K562 (cell line): ENCODE data around the gene ATXN1. TPM values are rescaled to one million over a fixed set of nuclear protein-coding genes. Genes with fewer than 3 reads are reported as not detected.

Source experiments
- ATAC-seq: fragments of 200-7000 bp; cut with Tn5 transposase; 3 replicates; pipeline ENCODE4 v1.9.1; 2020; ENCODE audit warnings: moderate library complexity
- BruUV-seq: library from RNA; stranded (reverse); fragments of 400-500 nt; replicated peaks from 2 replicates; lab custom pipeline; 2021; lab: Mats Ljungman, UMichigan
- CTCF ChIA-PET: fragments of 300-600 bp; formaldehyde crosslinking; extraction: SDS; loops from one replicate; lab custom pipeline; 2021; ENCODE audit warnings: low intra/inter-chr PET ratio; lab: Yijun Ruan, JAX
- POLR2A ChIA-PET: fragments of 300-600, 350-650 bp; sonication (Branson Sonifier 250); formaldehyde crosslinking; extraction: SDS; loops from one replicate; lab custom pipeline; 2021; ENCODE audit warnings: antibody characterized with exemption, inconsistent platforms; lab: Yijun Ruan, JAX
- DNase-seq, 4 experiments: peaks; one replicate each; pipeline versions ENCODE4 v3.0.0 to v3.0.0-alpha.2; 2011 to 2018; ENCODE audit warnings: low spot score in 3 of 4, mixed read lengths in 3 of 4; ENCODE audit errors: extremely low read depth in 1 of 4
- FAIRE-seq: peaks from 2 replicates; lab custom pipeline; 2011; peaks lifted over from hg19 to GRCh38; lab: Jason Lieb, UNC
- H2AFZ ChIP-seq: 2 replicates; pipeline ENCODE4 v1.6.0; 2011; ENCODE audit warnings: low read depth, low read length, control low read depth, inconsistent platforms
- H3K27ac ChIP-seq: fragments of 200-600 bp; 3 replicates; pipeline ENCODE4 v1.8.0; 2011; ENCODE audit warnings: low read depth, mild to moderate bottlenecking, control low read depth, inconsistent platforms, low read length, moderate library complexity, mixed read lengths; ENCODE audit errors: extremely low read depth
- H3K27me3 ChIP-seq, 2 experiments: fragments of 300-600 bp in 1 of 2; 2 replicates in 1 of 2; 3 replicates in 1 of 2; pipeline versions ENCODE4 v1.6.0 to v1.8.0; 2011; ENCODE audit warnings: inconsistent platforms in 2 of 2, low read length in 2 of 2, mild to moderate bottlenecking in 1 of 2, mixed read lengths in 1 of 2, moderate library complexity in 1 of 2; ENCODE audit not compliant: control insufficient read depth in 2 of 2, insufficient read depth in 2 of 2
- H3K36me3 ChIP-seq: fragments of 300-600 bp; 3 replicates; pipeline ENCODE4 v1.8.0; 2011; ENCODE audit warnings: mild to moderate bottlenecking, low read length, inconsistent platforms; ENCODE audit not compliant: control insufficient read depth, insufficient read depth
- H3K4me1 ChIP-seq, 2 experiments: fragments of 200-600 bp in 1 of 2; replicated peaks in 1 of 2; 2 replicates in 1 of 2; 3 replicates in 1 of 2; pipeline versions ENCODE4 v1.5.1 to v1.8.0; 2011; ENCODE audit warnings: inconsistent platforms in 2 of 2, low read length in 2 of 2, mild to moderate bottlenecking in 1 of 2, mixed read lengths in 1 of 2, moderate library complexity in 1 of 2; ENCODE audit not compliant: control insufficient read depth in 2 of 2, insufficient read depth in 2 of 2
- H3K4me2 ChIP-seq: 2 replicates; pipeline ENCODE4 v1.6.1; 2011; ENCODE audit warnings: low read length, control low read depth, inconsistent platforms, mixed read lengths; ENCODE audit not compliant: insufficient read depth
- H3K4me3 ChIP-seq: fragments of 200-600 bp; sonication (generic), shearing (Covaris generic); 2 replicates; pipeline ENCODE4 v1.5.1; 2016; ENCODE audit warnings: control low read depth, inconsistent platforms
- H3K79me2 ChIP-seq: fragments of 200-600 bp; 3 replicates; pipeline ENCODE4 v1.8.0; 2011; ENCODE audit warnings: low read length, inconsistent platforms; ENCODE audit not compliant: control insufficient read depth, insufficient read depth
- H3K9ac ChIP-seq, 2 experiments: 2 replicates each; pipeline versions ENCODE4 v1.6.0 to v1.6.1; 2011; ENCODE audit warnings: low read depth in 2 of 2, low read length in 2 of 2, control low read depth in 1 of 2, inconsistent platforms in 1 of 2, mild to moderate bottlenecking in 1 of 2, mixed read lengths in 1 of 2; ENCODE audit not compliant: insufficient read depth in 1 of 2
- H3K9me1 ChIP-seq: one replicate; pipeline ENCODE4 v1.6.0; 2011; ENCODE audit warnings: inconsistent platforms, mild to moderate bottlenecking, low read length, moderate library complexity; ENCODE audit not compliant: control insufficient read depth, insufficient read depth
- H3K9me3 ChIP-seq: replicated peaks from 2 replicates; pipeline ENCODE4 v1.5.1; 2011; ENCODE audit warnings: low read depth, low read length, inconsistent platforms; ENCODE audit not compliant: control insufficient read depth, insufficient read depth
- H4K20me1 ChIP-seq: replicated peaks from 2 replicates; pipeline ENCODE4 v1.6.1; 2011; ENCODE audit warnings: low read length, inconsistent platforms, mixed read lengths; ENCODE audit not compliant: control insufficient read depth, insufficient read depth
- CHCHD3 ChIP-seq: fragments of 250-450 bp; sonication (Bioruptor Pico); IDR thresholded peaks from 2 replicates; pipeline ENCODE4 v2.1.2; 2022; ENCODE audit warnings: mild to moderate bottlenecking
- EHMT2 ChIP-seq: fragments of 450-650 bp; IDR thresholded peaks from 2 replicates; pipeline ENCODE4 v1.6.1; 2018; ENCODE audit warnings: antibody characterized with exemption
- ETV6 ChIP-seq, 3 experiments: fragments of 150-350 bp in 1 of 3; sonication (generic) in 1 of 3; formaldehyde crosslinking in 1 of 3; IDR thresholded peaks; 2 replicates each; pipeline versions ENCODE4 v1.6.1 to v1.8.0; 2014 to 2022; ENCODE audit warnings: borderline replicate concordance in 2 of 3, low read depth in 2 of 3, antibody characterized with exemption in 1 of 3, low read length in 1 of 3, mild to moderate bottlenecking in 1 of 3, missing genetic modification reagents in 1 of 3
- LARP7 ChIP-seq: fragments of 450-650 bp; IDR thresholded peaks from 2 replicates; pipeline ENCODE4 v1.6.1; 2016
- MAFF ChIP-seq: IDR thresholded peaks from 2 replicates; pipeline ENCODE4 v1.6.1; 2012; ENCODE audit warnings: low read length, improper control_type of control experiment
- MBD2 ChIP-seq: sonication (generic); IDR thresholded peaks from 2 replicates; pipeline ENCODE4 v1.6.1; 2016; ENCODE audit warnings: low read depth, borderline replicate concordance
- NFIX ChIP-seq: fragments of 250-450 bp; sonication (Bioruptor Pico); IDR thresholded peaks from 2 replicates; pipeline ENCODE4 v1.4.0; 2020; ENCODE audit warnings: low read depth, mild to moderate bottlenecking, moderate library complexity
- SPI1 ChIP-seq: IDR thresholded peaks from 2 replicates; pipeline ENCODE4 v1.6.1; 2011; ENCODE audit warnings: low read depth, low read length, control low read depth, borderline replicate concordance
- ZNF354B ChIP-seq: fragments of 250-450 bp; sonication (Bioruptor Pico); IDR thresholded peaks from 2 replicates; pipeline ENCODE4 v1.4.0; 2020
- ZNF408 ChIP-seq: fragments of 250-450 bp; sonication (Bioruptor Pico); IDR thresholded peaks from 2 replicates; pipeline ENCODE4 v1.4.0; 2020; ENCODE audit warnings: low read depth, mild to moderate bottlenecking, moderate library complexity
- ZNF696 ChIP-seq: fragments of 250-450 bp; sonication (Bioruptor Pico); conservative IDR thresholded peaks from 2 replicates; pipeline ENCODE4 v1.4.0; 2020; ENCODE audit warnings: mild to moderate bottlenecking, moderate library complexity
- WGBS: fragments of 100-300 bp; shearing (Covaris generic); methylation state at CpG from one replicate; pipeline ENCODE4 v1.1.6; 2016; ENCODE audit warnings: low coverage, mixed read lengths; ENCODE audit not compliant: insufficient coverage; ENCODE audit errors: missing lambda C conversion rate; 5-methylcytosine and 5-hydroxymethylcytosine counted together
- in situ Hi-C: fragments of 300-500 bp; cut with MboI; formaldehyde crosslinking; loops from 4 replicates; pipeline ENCODE4 v1.15.0; 2018; ENCODE audit warnings: inconsistent platforms, mixed read lengths
- intact Hi-C: fragments of 100-400 bp; cut with micrococcal nuclease; formaldehyde crosslinking; loops from 2 replicates; pipeline ENCODE4 v1.14.2; 2022
- polyA plus RNA-seq, 8 experiments: library from polyadenylated mRNA; depleted of rRNA in 4 of 8; stranded (reverse) in 5 of 8; unstranded in 3 of 8; fragments of >200 nt; fragmentation: Nextera tagmentation in 2 of 8; fragmentation: Illumina TruSeq in 1 of 8; extraction: Ambion mirVana in 2 of 8; extraction: Trizol in 1 of 8; gene quantifications; 2 replicates each; pipeline versions ENCODE4 v1.2.1 to v1.2.3, GENCODE V29; 2011 to 2014; ENCODE audit warnings: inconsistent platforms in 1 of 8, missing spikeins in 1 of 8
- total RNA-seq, 7 experiments: library from RNA; depleted of rRNA in 6 of 7; stranded (reverse); fragments of >200 nt in 6 of 7; fragmentation: Illumina TruSeq in 2 of 7; extraction: Trizol in 2 of 7; gene quantifications; 2 replicates each; pipeline versions ENCODE4 v1.2.1 to v1.2.3, GENCODE V29; 2011 to 2021; ENCODE audit warnings: low replicate concordance in 1 of 7
- TF ChIP-seq, protein P1 (sequence below): fragments of 450-650 bp; formaldehyde crosslinking; IDR thresholded peaks from 2 replicates; pipeline ENCODE4 v1.4.0; 2022; ENCODE audit warnings: mild to moderate bottlenecking, moderate library complexity
- TF ChIP-seq, protein P2 (sequence below): sonication (generic); formaldehyde crosslinking; IDR thresholded peaks from 2 replicates; pipeline ENCODE4 v1.9.0; 2022; ENCODE audit warnings: mild to moderate bottlenecking, missing genetic modification reagents
- TF ChIP-seq, protein P3 (sequence below), 2 experiments: fragments of 450-650 bp; formaldehyde crosslinking in 1 of 2; IDR thresholded peaks; 2 replicates each; pipeline versions ENCODE4 v1.4.0 to v1.6.1; 2014 to 2020; ENCODE audit warnings: mild to moderate bottlenecking in 2 of 2, borderline replicate concordance in 1 of 2, low read depth in 1 of 2

The ATXN1 gene
- total and polyA plus RNA-seq, 9 of the 15 experiments (the other 6 are each of a cell fraction or from before 2014, with no cell fraction given), result under 0.01 to 1.2 (median 0.58) TPM

DNA sequence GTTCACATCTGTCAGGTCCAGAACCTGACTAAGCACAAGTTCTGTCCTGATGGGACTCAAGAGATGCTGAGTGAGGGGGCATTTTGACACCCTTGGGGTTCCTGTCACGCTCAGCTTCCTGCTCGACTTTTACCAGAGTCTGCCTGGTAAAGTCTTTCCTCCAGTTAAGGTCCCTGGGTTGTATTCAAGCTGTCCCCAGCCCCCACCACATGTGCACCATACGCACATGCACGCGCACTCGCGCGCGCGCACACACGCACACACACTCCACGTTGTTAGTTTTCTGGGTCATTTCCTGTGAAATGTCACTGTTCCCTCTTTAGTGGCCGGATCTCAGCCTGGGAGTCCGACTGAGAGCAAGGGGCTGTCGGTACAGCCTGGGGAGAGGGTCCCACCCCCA lies 356.8 kb downstream of the ATXN1 start:
- ATAC-seq, result no peak
- 36% methylated on average over 15 of the region's 15 CpGs for WGBS

More for the DNA sequence above, 356.8 kb downstream of the ATXN1 start:
- TF ChIP-seq, protein P1, sequence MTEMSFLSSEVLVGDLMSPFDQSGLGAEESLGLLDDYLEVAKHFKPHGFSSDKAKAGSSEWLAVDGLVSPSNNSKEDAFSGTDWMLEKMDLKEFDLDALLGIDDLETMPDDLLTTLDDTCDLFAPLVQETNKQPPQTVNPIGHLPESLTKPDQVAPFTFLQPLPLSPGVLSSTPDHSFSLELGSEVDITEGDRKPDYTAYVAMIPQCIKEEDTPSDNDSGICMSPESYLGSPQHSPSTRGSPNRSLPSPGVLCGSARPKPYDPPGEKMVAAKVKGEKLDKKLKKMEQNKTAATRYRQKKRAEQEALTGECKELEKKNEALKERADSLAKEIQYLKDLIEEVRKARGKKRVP, result no peak
- no peak for TF ChIP-seq LARP7
- no peak for TF ChIP-seq ZNF696
- TF ChIP-seq ZNF408 (CRISPR knock-in tag), result no peak
- no peak for TF ChIP-seq CHCHD3
- no peak for TF ChIP-seq ZNF354B (CRISPR knock-in tag)
- no peak for TF ChIP-seq EHMT2
- no peak for TF ChIP-seq SPI1
- TF ChIP-seq MBD2, result no peak
- TF ChIP-seq, protein P2, sequence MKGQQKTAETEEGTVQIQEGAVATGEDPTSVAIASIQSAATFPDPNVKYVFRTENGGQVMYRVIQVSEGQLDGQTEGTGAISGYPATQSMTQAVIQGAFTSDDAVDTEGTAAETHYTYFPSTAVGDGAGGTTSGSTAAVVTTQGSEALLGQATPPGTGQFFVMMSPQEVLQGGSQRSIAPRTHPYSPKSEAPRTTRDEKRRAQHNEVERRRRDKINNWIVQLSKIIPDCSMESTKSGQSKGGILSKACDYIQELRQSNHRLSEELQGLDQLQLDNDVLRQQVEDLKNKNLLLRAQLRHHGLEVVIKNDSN (CRISPR knock-in tag), result no peak
- TF ChIP-seq NFIX (CRISPR knock-in tag), result no peak
- TF ChIP-seq MAFF, result no peak
- TF ChIP-seq, protein P3, sequence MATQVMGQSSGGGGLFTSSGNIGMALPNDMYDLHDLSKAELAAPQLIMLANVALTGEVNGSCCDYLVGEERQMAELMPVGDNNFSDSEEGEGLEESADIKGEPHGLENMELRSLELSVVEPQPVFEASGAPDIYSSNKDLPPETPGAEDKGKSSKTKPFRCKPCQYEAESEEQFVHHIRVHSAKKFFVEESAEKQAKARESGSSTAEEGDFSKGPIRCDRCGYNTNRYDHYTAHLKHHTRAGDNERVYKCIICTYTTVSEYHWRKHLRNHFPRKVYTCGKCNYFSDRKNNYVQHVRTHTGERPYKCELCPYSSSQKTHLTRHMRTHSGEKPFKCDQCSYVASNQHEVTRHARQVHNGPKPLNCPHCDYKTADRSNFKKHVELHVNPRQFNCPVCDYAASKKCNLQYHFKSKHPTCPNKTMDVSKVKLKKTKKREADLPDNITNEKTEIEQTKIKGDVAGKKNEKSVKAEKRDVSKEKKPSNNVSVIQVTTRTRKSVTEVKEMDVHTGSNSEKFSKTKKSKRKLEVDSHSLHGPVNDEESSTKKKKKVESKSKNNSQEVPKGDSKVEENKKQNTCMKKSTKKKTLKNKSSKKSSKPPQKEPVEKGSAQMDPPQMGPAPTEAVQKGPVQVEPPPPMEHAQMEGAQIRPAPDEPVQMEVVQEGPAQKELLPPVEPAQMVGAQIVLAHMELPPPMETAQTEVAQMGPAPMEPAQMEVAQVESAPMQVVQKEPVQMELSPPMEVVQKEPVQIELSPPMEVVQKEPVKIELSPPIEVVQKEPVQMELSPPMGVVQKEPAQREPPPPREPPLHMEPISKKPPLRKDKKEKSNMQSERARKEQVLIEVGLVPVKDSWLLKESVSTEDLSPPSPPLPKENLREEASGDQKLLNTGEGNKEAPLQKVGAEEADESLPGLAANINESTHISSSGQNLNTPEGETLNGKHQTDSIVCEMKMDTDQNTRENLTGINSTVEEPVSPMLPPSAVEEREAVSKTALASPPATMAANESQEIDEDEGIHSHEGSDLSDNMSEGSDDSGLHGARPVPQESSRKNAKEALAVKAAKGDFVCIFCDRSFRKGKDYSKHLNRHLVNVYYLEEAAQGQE (IDR thresholded peaks at IDR 0.05; ENCODE audit: borderline replicate concordance), result no peak
- TF ChIP-seq, protein P3 (CRISPR knock-in tag; IDR thresholded peaks at IDR 0.05; ENCODE audit: low read depth), result no peak
- no peak for TF ChIP-seq ETV6 (IDR thresholded peaks at IDR 0.05; ENCODE audit: borderline replicate concordance in 1 of 2, low read depth in 2 of 2, low read length in 1 of 2)
- no peak for TF ChIP-seq ETV6 (CRISPR knock-in tag; IDR thresholded peaks at IDR 0.05; ENCODE audit: borderline replicate concordance)
- no peaks in the 10 kb centered on the region for H3K4me1 ChIP-seq
- H3K36me3 ChIP-seq, result no peaks in the 10 kb centered on the region
- in situ Hi-C loops, result loop anchor here (5.0 kb wide), 1 partner anchor 72 kb away; no protein-coding TSS in a partner anchor
- ChIA-PET POLR2A (no interaction called here), CTCF (no interaction called here)
- no peak overlapping the region for H3K9ac ChIP-seq
- H3K4me2 ChIP-seq, result no peak overlapping the region
- H4K20me1 ChIP-seq, result no peaks in the 10 kb centered on the region
- H3K79me2 ChIP-seq, result no peaks in the 10 kb centered on the region
- H2AFZ ChIP-seq, result no peak overlapping the region
- DNase-seq, result no peak
- H3K27me3 ChIP-seq, result peaks cover 22 to 35% of the 10 kb centered on the region in 2 experiments
- intact Hi-C loops, result loop anchor here (10.0 kb wide), 1 partner anchor 360 kb away; the partner anchor contains the start of gene ATXN1
- no peaks in the 10 kb centered on the region for H3K9me1 ChIP-seq
- no peak overlapping the region for H3K4me3 ChIP-seq
- H3K27ac ChIP-seq, result no peak overlapping the region
- no TSS peak for BruUV-seq
- FAIRE-seq, result no peak
- H3K9me3 ChIP-seq, result no peaks in the 10 kb centered on the region
